Effector CD8-positive, alpha-beta T cell (primary cell): ENCODE data around the gene MAPKAP1.
"Not testable (repeated sequence)": the region's sequence is repeated elsewhere in the genome, so short reads cannot be mapped to it uniquely, and the experiment has no call there.

Experiments used
- DNase-seq: peaks from one replicate; lab custom pipeline; 2025; lab: John Stamatoyannopoulos, UW

The MAPKAP1 gene

DNA sequence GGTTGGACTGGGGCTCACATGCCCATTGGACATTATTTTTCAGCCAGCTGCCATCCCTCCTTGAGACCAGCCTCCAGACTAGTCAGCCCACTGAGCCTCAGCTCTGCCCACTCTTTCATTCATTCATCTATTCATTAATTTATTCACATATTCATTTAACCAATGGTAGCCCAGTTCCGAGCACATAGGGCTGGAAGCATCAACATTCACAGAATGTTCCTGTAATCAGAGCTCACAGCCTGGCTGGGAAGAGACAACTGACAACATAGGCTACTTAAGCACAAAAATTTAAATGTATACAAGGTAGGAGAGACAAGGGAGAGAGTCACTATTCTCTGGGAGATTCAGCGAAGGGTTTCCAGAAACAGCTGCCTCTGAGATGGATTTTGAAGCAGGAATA lies 23.2 kb upstream of the MAPKAP1 start:
- no peak for DNase-seq

DNA sequence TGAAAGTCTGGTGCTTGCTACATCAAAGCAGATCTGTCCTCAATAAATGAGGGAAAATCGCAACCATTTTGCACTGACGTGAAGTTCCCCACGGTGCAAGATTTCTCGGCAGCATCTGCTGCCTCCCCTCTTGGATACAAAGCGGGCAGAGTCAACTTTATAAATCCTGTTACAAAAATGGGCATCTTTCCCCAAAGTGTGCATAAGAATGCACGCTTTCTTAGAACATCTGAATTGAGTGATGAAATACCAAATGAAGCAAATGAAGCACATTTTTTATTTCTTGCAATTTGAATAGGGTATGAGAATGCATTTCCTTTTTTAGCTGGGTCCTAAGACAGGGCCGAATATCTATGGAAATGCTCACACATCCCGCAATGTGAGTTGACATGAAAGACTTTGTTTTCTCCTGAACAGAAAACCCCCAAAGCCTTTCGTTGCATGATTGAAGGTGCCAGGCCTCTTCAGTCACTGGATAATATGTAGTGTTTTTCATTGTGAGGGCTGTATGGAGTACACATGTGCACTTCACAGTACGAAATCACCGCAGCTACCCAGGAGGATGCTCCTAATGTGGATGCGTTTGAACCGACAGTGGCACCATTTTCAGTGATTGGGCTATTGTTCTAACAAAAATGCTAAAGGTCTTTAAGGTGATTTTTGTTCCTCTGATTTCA lies 19.6 kb upstream of the MAPKAP1 start:
- no peak for DNase-seq

GRCh38 chr9:125707472-125707804 lies 430 bp upstream of the MAPKAP1 start:
- DNase-seq: no peak

- no peak for DNase-seq
Observed at GRCh38 chr9:125705893-125706292, 1.1 kb downstream of the MAPKAP1 start.

DNA sequence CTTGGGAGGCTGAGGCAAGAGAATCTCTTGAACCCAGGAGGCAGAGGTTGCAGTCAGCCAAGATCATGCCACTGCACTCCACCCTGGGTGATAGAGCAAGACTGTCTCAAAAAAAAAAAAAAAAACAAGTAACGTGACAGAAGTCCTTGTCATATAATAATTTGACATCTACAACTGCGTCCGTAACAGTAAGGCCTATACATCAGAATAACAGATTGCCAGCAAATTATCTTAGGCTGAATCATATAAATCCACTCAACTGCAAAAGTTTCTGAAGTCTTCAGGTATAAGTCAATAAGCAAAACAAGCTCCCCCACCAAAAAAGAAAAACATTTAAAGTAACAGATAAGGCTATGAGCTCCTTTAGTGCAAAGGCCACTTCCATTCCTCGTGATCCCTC lies 3.3 kb downstream of the MAPKAP1 start:
- DNase-seq: no peak

DNA sequence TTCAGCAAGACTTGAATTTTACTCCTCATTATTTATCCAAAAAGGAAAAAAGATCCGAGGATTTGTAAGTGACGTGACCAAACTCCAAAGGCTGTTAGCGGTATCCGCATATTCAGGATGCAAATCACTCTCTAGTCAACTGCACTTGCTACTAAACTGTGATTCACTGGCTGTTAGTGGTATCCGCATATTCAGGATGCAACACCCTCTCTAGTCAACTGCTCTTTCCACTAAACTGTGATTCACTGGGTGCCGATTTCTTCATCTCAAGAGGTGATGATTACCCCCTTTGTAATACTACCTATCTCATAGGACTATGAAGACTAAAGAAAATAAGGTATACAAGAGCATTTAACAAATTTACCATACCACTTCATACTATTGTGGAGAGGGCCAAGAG lies 5.7 kb downstream of the MAPKAP1 start:
- DNase-seq: no peak

- no peak for DNase-seq
Observed at GRCh38 chr9:125700791-125701190, 6.2 kb downstream of the MAPKAP1 start.

DNA sequence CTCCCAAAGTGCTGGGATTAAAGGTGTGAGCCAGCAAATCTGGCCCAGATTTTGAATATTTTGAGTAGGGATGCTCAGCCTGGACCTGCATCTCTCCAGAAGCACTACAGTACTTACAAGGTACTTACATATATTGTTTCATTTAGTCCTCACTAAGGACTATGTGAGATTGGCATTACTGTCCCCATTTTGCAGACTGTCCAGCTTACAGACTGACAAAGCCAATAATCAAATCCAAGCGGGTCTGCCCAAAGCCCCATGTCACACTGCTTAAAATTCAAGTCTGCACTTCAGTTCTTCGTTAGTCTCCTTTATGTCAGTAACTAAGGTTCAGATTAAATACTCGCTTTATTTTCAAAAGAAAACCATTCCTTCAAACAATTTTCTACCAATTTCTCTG lies 7.1 kb downstream of the MAPKAP1 start:
- no peak for DNase-seq

GRCh38 chr9:125696106-125696647 lies 10.8 kb downstream of the MAPKAP1 start:
- DNase-seq: no peak

DNA sequence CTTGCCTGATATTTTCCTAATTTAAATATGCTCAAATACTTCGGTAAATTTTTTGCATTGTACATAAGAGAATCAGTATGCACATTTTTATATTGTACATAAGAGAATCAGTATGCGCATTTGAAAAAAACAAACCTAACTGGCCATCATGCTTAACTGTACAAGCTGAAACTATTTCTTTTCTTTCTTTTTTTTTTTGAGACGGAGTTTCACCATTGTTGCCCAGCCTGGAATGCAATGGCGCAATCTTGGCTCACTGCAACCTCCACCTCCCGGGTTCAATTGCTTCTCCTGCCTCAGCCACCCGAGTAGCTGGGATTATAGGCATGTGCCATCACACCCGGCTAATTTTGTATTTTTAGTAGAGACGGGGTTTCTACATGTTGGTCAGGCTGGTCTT lies 11.5 kb downstream of the MAPKAP1 start:
- DNase-seq: not testable (repeated sequence)

- no peak for DNase-seq
Observed at GRCh38 chr9:125694478-125694877, 12.5 kb downstream of the MAPKAP1 start.

DNA sequence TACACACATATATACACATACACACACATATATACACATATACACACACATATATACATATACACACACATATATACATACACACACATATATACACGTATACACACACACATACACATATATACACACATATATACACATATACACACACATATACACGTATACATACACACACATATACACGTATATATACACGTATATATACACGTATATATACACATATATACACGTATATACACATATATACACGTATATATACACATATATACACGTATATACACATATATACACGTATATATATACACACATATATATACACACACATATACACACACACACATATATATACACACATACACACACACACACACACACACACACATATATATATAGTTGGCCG lies 13.5 kb downstream of the MAPKAP1 start:
- not testable (repeated sequence) for DNase-seq

DNA sequence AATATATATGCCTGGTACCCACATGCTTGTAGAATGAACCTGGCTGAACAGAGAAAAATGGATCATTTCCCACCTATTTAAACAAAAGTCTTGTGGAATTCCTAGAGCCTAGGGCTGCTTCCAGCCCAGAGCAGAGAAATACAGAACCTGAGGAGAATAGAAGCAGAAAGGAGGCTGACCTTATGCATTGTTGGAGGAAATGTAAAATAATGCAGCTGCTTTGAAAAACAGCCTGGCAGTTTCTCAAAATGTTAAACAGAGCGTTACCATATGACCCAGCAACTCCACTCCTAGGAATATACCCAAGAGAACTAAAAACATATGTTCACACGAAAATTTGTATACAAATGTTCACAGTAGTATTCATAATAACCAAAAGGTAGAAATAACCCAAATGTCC lies 15.1 kb downstream of the MAPKAP1 start:
- no peak for DNase-seq

DNA sequence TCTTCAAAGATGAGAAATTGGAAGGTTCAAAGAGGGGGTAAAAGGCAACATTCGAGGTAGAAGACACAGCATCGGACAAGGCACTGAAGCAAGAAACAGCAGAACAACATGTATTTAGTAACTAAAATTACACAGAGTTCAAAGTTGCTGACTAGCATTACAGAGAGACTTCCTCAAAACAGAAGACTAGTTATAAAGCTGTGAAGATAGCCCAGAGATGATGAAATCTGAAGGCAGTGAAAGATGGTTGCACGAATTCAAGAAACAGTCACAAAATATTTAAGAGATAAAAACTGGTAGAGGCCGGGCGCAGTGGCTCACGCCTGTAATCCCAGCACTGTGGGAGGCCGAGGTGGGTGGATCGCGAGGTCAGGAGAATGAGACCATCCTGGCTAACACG lies 16.3 kb downstream of the MAPKAP1 start:
- no peak for DNase-seq

- no peak for DNase-seq
Observed at GRCh38 chr9:125687163-125687863, 19.7 kb downstream of the MAPKAP1 start.

GRCh38 chr9:125685167-125685566 lies 21.8 kb downstream of the MAPKAP1 start:
- DNase-seq: no peak

DNA sequence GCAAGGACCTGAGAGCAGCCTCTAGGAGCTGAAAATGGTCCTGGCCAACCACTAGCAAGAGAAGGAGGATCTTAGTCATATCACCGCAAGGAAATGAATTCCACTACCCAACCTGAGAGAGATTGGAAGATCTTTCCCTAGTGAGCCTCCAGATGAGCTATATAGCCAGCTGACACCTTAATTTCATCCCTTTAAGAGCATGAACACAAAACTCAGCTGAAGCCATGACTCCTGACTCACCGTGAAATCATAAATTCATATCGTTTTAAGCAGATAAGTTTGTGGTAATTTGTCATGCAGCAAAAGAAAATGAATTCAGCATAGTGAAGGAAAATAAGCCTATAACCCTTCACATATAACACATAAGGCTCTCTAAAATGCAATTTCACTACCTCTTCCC lies 23.5 kb downstream of the MAPKAP1 start:
- DNase-seq: no peak

DNA sequence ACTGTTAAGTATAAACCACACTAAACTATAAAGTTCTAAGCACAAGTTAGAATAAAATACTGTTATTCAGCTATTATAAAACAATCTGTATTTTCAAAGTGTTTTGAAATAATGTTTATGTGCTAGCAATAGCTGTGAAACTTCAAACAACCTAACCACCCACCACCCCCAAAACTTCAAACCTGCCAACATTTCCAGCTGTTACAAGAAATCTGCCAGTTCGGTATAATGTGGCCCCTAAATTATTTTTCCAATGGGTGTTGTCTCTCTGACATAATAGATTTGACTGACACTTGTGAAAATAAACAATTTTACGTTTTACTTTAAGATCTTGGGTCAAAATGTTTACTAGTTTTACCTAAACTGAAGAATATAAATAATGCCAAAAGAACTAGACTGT lies 24.7 kb downstream of the MAPKAP1 start:
- no peak for DNase-seq

DNA sequence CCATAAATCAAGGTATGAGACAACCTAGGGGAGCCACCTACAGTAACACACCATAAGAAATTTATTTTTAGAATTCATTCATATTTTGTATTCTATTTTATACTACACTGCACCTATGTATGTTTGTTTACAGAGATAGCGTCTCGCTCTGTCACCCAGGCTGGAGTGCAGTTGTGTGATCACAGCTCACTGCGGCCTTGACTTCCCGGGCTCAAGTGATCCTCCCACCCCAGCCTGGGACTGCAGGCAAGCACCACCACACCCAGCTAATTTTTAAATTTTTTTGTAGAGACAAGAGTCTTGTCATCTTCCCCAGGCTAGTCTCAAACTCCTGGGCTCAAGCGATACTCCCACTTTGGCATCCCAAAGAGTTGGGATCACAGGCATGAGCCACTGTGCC lies 25.4 kb downstream of the MAPKAP1 start:
- no peak for DNase-seq

- no peak for DNase-seq
Observed at GRCh38 chr9:125681086-125681622, 25.9 kb downstream of the MAPKAP1 start.

DNA sequence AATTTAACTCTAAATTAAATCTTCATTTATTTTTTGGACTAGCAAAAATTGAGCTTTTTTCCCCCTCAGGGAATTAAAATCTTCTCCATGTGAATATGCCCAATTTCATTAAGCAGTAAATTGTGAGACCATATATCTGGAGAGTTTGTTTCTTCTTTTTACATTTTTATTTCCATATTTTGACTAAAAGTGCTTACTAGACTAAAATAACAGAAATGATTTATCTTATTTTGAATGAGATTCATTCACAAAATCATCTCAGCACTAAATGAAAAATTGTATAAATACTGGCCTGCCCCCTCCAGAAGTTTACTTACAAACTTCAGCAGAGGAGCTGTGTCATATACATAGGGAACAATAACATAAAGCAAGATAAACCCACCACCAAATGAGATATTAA lies 26.6 kb downstream of the MAPKAP1 start:
- no peak for DNase-seq

DNA sequence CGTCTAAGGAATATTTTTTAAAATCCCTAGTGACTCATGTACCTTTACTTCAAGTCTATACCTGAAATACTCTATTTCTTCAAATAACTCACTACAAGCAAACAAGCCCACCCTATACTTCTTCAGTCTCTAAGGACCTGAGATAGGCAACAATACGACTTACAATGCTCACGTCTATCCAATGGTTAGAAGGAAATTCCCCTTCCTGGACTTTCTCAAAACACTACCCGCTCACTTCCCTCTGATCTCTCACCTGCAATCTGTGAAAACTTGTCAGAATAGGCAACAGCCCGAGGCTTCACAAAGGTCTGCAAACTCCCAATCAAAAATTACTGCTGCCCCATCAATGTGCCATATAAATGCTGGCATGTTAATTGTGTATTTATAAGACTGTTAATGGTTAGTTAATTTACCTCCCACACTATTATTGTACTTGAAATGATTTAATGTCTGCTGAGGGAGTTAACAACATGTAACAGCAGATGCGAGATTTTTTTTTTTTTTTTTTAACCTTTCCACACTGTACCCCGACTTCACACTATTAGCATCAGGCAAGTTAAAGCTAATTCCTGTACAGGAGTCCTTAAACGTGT lies 27.3 kb downstream of the MAPKAP1 start:
- DNase-seq: no peak
